ENCODE data around the gene TBPL1. TPM values are rescaled to one million over a fixed set of nuclear protein-coding genes. Genes with fewer than 3 reads are reported as not detected.

TBPL1 gene
- total and polyA plus RNA-seq, 2 of the 8 experiments (the other 6 are each of a cell fraction or from before 2014, with no cell fraction given), result 32.5 to 67.0 TPM

- TF ChIP-seq CHD7 (IDR thresholded peaks at IDR 0.05; ENCODE audit: insufficient replicate concordance, low read length) (no peak), CTCF (IDR thresholded peaks at IDR 0.05; ENCODE audit: control extremely low read depth in 1 of 3, insufficient read depth in 1 of 3, low read depth in 1 of 3, low read length in 3 of 3) (no peak), RBBP5 (IDR thresholded peaks at IDR 0.05; ENCODE audit: borderline replicate concordance, low read depth, low read length) (no peak), JUN (IDR thresholded peaks at IDR 0.05; ENCODE audit: low read depth, low read length) (no peak), TCF12 (IDR thresholded peaks at IDR 0.05; ENCODE audit: low read depth, low read length) (no peak), POLR2AphosphoS5 (IDR thresholded peaks at IDR 0.05; ENCODE audit: low read depth, low read length) (no peak), EZH2 (IDR thresholded peaks at IDR 0.05; ENCODE audit: low read depth, low read length, severe bottlenecking) (no peak), CTBP2 (IDR thresholded peaks at IDR 0.05; ENCODE audit: borderline replicate concordance, insufficient read depth, insufficient read length, low read length) (no peak)
Measured at GRCh38 chr6:133969285-133969920, 16.4 kb downstream of the TBPL1 start (continued).
